HG03025 (cell line): ENCODE measurements around the gene LMBR1.
"Not testable (repeated sequence)": the region's sequence is repeated elsewhere in the genome, so short reads cannot be mapped to it uniquely, and the experiment has no call there.

Source experiments
- ATAC-seq: cut with Tn5 transposase; IDR thresholded peaks from one replicate; pipeline ENCODE4 v1.9.1; 2021; ENCODE audit warnings: mild to moderate bottlenecking, moderate library complexity; ENCODE audit not compliant: unreplicated experiment, low FRiP score

LMBR1 gene

DNA sequence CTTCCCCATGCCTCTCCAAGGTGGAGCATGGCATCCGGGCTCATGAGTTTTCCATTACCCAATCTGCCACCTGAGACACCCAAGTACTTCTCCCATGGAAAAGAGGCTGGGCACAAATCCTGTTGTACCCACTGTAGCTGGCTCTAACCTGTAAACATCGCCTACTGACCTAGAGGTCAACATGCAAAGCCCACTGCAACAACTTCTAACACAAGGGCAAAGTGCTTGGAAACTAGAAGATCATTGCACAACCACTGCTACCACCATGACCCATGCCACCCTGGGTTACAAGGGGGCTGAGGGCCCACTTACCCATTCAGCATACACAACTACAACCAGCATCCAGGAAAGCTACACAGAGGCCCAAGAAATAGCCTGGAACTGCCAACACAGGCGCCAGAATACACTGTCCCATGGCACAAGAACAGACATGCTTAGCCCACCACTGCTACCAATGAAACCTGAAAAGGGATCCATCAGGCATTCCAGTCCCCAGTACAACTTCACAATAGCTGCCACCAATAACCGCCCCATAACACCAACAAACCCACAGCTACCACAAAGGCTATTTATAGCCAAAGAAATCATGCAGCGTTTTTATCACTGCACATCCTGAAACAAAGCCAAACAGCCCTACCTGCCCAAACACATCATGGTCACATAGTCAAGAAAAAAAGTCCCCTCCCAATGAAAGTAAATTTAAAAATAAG, 189.1 kb downstream of the LMBR1 start:
- no peak for ATAC-seq

DNA sequence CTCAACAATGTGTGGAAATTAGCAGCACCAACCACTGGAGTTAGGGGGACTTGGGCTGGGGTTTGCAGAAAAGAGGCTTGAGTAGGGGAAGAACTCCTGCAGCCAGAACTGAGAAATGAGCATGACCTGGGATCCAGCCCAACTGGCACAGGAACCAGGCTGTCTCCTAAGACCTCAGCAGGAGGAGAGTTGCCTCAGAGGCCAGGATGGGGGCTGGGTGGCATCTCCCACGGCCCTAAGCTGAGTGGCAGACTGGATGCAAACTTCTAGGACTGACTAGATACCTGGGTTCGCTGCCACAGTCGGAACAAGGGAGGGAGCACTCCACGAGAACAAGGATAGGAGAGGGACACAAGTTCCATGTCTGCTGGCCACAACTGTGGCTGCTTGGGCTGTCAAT, 189.8 kb downstream of the LMBR1 start:
- no peak for ATAC-seq

DNA sequence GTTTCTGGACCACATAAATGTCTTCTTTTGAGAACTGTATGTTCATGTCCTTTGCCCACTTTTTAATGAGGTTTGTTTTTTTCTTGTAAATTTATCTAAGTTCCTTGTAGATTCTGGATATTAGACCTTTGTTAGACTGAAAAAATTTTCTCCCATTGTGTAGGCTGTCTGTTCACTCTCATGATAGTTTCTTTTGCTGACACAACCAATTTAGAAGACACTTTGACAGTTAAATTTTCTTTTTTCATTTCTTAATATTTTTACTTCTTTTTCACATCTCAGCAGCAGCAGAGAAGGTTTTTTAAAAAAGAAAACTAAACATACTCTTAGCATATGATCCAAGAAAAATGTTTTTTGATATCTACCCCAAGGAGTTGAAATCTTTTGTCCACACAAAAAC, 190.6 kb downstream of the LMBR1 start:
- ATAC-seq: no peak

DNA sequence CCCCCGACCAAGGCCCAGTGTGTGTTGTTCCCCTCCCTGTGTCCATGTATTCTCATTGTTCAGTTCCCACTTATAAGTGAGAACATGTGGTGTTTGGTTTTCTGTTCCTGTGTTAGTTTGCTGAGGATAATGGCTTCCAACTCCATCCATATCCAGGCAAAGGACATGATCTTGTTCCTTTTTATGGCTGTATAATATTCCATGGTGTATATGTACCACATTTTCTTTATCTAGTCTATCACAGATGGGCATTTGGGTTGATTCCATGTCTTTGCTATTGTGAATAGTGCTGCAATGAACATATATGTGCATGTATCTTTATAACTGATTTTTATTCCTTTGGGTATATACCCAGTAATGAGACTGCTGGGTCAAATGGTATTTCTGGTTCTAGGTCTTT, 191.2 kb downstream of the LMBR1 start:
- ATAC-seq: not testable (repeated sequence)

DNA sequence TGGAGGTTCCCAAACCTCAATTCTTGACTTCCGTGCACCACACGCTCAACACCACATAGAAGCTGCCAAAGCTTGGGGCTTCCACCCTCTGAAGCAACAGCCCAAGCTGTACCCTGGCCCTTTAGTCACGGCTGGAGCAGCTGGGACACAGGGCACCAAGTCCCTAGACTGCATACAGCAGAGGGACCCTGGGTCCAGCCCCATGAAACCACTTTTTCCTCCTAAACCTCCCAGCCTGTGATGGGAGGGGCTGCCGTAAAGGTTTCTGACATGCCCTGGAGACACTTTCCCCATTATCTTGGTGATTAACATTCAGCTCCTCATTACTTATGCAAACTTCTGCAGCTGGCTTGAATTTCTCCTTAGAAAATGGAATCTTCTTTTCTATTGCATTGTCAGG, 194.5 kb downstream of the LMBR1 start:
- not testable (repeated sequence) for ATAC-seq

DNA sequence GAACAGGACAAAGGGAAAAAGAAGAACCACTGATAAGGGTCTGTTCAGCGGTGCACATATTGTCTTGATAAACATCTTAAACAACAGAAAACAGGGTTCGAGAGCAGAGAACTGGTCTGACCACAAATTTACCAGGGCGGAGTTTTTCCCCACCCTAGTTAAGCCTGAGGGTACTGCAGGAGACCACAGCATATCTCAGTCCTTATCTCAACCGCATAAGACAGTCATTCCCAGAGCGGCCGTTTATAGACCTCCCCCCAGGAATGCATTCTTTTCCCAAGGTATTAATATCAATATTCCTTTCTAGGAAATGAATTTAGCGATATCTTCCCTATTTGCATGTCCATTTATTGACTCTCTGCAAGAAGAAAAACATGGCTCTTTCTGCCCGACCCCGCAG, 195.7 kb downstream of the LMBR1 start:
- not testable (repeated sequence) for ATAC-seq

DNA sequence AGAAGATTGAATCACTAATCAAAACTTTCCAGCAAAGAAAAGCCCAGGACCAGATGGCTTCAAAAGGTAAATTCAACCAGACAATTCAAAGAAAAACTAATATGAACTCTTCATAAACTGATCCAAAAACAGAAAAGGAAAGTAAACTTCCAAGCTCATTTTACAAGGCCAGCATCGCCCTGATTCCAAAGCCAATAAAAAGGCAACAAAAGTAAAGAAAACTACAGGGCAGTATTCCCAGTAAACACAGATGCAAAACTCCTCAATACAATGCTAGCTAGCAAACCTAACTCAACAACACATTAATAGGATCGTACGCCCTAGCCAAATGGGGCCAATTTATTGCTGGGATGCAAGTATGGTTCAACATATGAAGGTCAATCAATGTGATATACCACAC, 199.4 kb downstream of the LMBR1 start:
- no peak for ATAC-seq

DNA sequence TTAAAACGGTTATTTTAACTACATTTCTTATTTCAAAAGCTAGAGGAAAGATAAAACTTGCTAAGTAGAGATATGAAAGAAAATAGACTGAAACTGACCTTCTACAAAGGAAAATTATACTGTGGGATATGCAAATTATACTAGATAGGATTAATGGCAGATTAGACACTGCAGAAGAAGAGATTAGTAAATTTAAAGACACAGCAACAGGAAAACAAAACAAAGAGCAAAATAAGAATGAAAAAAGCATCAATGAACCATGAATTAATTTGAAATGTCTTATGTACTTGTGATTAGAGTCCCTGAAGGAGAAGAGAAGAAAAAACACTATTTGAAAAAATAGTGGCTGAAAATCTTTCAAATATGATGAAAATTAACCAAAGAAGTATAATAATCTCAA, 200.1 kb downstream of the LMBR1 start:
- ATAC-seq: no peak

DNA sequence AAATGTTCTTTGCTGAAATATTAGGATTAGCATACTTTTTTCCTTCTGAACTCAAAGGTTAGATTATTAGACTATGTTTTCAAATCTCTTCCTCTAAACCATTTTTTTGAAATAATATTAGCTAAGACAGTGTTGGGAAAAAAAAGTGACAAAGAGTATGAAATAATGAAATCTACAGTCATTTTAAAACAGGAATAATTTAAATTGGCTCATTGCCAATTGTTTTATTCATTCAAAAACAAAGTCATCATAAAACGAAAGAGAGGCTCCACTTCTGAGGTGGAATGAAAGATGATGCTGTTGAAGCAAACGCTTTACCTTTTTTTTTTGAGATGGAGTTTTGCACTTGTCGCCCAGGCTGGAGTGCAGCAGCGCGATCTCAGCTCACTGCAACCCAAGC, 201.2 kb downstream of the LMBR1 start:
- no peak for ATAC-seq

DNA sequence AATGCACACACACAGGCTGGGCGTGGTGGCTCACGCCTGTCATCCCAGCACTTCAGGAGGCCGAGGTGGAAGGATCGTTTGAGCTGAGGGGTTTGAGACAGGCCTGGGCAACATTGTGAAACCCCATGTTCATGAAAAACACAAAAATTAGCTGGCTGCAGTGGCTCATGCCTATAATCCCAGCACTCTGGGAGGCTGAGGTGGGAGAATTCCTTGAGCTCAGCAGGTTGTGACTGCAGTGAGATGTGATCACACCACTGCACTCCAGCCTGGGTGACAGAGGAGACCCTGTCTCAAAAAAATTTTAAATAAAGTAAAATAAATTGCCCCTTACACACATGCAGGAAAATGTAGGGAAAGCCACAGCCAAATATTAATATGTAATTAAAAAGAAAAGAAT, 208.3 kb downstream of the LMBR1 start:
- ATAC-seq: no peak

DNA sequence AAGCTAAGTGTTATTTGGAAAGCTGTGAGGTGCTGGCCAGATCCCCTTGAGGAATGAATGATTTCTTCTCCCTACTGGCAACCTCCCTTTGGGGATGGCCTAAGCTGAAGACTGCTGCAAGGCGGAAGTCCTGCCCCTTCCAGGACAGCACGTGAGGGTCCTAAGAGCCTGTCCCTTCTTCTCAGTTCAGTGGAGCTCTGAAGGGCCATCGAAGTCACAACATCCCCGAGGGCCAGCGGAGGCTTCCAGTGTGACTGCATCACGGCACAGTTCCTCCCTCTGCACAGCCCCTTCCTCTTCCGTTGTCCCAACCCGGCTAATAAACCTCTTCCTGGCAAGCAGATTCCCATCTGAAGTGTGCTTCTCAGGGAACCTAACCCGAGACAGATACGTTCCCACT, 208.7 kb downstream of the LMBR1 start:
- ATAC-seq: no peak

DNA sequence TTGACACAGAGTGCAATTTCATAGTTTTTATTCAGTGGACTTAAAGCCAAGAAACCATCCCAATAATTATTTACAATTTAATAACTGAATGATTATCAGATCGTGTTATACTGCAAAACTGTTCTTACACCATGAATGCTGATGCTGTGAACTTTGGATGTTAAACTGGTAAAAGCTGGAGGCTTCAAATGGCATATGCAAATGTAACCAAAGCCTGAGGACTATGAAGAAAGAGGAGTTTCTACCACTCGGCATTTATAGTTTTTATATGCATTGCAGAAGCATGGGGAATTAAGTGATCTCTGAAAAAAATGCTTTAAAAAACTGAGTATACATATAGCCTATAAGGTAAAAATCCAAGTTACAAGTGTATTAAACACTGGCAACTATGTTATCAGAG, 210.1 kb downstream of the LMBR1 start:
- ATAC-seq: no peak

DNA sequence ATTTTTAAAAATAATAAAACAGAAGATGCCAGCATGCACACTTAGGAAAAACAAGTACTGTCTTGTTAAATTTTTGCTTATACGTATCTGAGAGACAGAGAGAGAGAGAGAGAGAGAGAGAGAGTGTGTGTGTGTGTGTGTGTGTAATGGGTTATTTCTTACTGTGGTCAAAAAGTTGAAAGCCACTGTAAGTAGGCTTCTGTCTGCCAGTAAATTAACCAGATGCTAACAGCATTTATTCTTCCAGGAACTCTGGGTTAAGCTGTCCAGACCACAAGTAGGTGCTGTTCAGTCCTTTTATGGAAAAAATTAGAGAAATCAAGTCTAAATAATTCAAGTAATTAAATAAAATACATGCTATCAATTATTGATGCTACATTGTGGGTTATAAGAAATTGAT, 212.7 kb downstream of the LMBR1 start:
- no peak for ATAC-seq

DNA sequence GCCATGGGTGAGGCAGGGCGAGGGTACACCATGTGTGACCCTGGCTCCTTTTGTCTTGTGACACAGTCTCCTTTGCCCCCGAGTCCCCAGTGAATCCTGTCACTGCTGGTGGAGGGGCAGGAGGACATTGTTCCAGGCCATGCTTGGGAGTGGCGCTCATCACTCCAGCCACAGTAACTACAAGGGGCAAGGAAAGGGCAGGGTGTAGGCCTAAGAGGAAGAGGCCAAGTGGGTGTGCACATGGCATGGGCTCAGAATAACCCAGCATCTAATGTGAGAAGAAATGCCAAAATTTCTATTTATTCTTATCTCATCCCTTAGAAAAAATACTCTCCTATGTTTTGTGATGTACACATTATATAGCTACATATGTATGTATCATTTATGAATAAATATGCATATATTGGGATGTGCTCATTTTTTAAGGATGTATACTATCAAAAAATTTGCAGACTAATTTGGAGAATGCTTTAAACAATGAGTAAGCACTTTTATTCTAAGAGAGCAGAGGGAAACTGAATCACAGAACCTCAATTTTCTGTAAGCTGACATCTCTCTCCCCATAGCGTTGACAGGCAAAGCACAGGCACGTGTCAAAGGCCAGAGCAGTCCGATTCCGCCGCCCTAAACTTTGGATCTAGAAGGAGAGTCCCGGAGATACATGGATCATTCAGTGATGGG, 215.5 kb downstream of the LMBR1 start:
- no peak for ATAC-seq

DNA sequence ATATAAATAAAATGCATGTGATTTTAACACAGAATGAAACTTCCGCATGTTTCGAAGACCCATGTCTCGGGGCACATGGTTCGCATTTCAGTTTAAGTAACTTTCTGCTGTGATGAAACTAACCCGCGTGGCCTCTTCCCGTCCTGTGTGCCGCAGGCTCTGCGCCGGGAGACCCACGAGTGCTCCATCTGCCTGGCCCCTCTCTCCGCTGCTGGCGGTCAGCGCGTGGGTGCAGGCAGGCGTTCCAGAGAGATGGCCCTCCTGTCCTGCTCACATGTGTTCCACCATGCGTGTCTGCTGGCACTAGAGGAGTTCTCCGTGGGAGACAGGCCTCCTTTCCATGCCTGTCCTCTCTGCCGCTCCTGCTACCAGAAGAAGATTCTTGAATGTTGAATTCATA, 216.7 kb downstream of the LMBR1 start:
- no peak for ATAC-seq

DNA sequence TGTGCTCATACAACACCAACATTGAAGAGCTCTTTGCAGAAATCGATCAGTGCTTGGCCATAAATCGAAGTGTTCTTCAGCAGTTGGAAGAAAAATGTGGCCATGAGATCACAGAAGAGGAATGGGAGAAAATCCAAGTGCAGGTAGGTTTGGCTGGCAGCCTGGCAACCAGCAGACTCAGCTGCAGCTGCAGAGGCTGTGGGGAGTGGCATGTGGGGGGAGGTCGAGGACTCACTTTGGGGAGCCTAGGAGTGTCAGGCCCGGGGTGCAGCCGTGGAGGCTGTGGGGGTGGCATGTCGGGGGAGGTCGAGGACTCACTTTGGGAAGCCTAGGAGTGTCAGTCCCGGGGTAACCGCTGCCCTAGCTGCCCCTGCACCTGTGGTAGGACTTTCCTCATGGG, 217.3 kb downstream of the LMBR1 start:
- ATAC-seq: no peak

DNA sequence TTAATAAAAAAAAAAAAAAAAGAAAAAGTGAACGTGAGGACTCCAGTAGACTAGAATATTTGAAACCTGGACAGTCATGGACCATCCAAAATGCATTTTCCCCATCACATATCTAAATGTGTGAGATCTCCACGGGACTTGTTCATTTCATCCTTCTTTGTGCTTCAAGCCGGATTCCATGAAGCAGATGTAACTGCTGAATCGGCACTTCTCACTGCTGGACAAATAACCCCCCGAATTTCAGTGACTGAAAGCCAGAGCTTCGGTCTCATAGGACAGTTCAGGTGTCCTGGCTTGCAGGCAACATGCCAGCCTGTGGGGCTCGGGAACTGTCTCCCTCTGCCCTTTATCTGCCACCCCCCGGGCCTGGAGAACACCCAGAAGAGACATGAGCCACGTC, 219.1 kb downstream of the LMBR1 start:
- no peak for ATAC-seq

DNA sequence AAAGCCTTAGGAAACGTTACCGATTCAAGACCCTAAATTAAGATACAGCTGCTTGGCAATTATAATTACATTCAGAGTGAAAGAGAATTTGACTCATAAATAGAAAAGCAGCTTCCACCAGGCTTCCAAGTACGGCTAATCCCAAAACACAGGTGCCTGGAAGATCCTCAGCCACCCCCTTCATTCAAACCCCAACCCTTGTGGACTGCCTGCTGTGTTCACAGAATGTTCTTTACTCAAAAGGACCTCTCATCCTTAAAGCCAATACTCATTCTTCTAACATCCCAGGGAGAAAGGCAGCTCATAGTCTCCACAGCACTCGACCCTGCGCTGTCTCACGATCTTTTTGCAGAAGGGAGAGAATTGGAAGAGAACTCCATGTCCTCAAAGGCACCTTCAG, 219.5 kb downstream of the LMBR1 start:
- ATAC-seq: no peak

DNA sequence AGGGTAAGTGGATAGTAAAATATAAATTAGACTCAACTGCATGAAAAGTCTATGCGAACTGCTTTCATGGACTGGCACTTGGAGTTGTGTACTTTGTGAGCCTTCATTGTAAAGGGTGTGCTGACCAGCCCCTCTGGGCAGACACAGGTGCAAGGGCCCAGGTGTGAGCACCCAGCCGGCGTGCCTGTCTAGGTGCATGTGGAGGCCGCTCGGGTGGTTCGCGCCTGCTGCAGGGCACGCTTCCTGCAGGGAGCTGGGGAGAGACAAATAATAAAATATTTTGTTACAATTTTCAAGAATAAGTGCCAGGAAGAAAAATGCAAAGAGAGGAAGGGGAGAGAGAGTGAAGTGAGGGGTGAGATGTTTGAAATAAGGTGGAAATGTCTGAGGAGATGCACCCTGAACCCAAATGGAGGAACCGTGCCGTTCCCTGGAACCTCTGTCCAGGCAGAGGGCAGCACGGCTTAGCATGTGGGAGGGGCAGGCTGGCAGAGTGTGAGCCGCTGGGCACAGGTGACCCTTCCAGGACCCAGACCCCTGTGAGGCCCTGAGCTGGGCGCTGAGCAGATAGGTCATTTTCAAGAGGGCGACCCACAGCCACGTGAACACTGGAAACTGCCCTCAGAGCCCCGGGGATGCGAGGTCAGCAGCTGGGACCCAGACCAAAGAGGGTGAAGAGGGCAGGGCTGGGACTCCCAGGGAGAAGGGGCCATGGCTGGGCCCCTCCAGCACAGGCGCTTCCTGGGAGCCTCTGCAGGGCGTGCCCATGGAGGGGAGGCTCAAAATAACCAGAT, 223.8 kb downstream of the LMBR1 start:
- ATAC-seq: no peak

DNA sequence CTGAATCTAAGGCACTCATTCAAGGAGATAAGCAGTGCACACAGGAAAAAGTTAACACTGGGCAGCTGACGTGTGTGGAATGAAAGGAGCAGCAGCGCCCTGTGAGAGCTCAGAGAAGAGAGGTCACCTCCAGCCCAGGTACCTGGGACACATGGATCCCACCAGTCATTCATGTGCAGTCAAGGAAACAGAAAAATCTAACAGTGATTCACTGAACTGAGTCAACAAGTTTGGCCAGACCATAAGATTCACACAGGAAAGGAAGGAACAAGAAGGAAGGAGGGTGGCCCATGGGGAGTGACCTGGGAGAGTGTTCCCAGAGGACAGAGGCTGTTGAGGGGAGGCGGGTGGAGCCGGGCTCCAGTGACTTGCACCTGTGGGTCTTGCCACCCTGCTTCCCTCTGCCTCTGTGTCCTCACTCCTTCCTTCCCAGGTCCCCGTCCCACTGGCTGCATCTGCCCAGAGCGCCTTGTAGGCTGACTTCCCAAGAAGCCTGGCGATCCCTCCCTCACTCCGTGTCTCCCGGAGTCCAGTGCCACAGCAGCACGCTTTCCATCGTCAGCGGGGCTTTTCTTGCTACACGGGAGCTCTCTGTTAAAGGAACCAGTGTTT, 224.7 kb downstream of the LMBR1 start:
- ATAC-seq: no peak

DNA sequence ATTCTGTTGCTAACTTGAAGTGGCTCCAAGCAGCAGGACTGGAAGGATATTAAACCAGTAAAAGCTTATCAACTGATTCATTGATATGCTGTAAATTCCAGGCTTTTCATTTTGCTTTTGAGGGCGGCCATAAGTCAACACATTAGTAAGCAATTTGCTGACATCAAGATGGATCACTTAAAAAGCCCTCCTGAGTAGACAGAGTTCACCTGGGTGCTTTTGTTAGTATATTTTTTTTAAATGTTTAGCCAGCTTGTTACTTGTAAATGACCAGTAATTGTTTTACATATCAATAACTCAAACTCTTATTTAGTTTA, 225.9 kb downstream of the LMBR1 start:
- no peak for ATAC-seq
